Measurements from ENCODE around the gene RSPO4.

GRCh38 chr20:1012359-1013168 is 10.5 kb upstream of the RSPO4 start:
- TF ChIP-seq CTCF (conservative IDR thresholded peaks at IDR 0.05; ENCODE audit: low read depth in 2 of 2) (no peak), EZH2phosphoT487 (IDR thresholded peaks at IDR 0.05; ENCODE audit: unreplicated experiment) (no peak), EZH2 (IDR thresholded peaks at IDR 0.05; ENCODE audit: low read depth, unreplicated experiment) (no peak), POLR2AphosphoS5 (IDR thresholded peaks at IDR 0.05; ENCODE audit: low read depth) (no peak), CREB1 (CRISPR knock-in tag; IDR thresholded peaks at IDR 0.05; ENCODE audit: low read depth) (no peak), REST (IDR thresholded peaks at IDR 0.05; ENCODE audit: unreplicated experiment) (no peak), JUNB (IDR thresholded peaks at IDR 0.05; ENCODE audit: unreplicated experiment) (no peak), STAT1 (IDR thresholded peaks at IDR 0.05; ENCODE audit: unreplicated experiment) (no peak), ZNF462 (CRISPR knock-in tag; IDR thresholded peaks at IDR 0.05) (no peak), ETS1 (IDR thresholded peaks at IDR 0.05) (no peak), ZNF114 (CRISPR knock-in tag; IDR thresholded peaks at IDR 0.05) (no peak), ZNF331 (CRISPR knock-in tag; IDR thresholded peaks at IDR 0.05; ENCODE audit: low read depth) (no peak)

Measured in GM23338 (cell line).